ENCODE measurements around the gene CHD5.

DNA sequence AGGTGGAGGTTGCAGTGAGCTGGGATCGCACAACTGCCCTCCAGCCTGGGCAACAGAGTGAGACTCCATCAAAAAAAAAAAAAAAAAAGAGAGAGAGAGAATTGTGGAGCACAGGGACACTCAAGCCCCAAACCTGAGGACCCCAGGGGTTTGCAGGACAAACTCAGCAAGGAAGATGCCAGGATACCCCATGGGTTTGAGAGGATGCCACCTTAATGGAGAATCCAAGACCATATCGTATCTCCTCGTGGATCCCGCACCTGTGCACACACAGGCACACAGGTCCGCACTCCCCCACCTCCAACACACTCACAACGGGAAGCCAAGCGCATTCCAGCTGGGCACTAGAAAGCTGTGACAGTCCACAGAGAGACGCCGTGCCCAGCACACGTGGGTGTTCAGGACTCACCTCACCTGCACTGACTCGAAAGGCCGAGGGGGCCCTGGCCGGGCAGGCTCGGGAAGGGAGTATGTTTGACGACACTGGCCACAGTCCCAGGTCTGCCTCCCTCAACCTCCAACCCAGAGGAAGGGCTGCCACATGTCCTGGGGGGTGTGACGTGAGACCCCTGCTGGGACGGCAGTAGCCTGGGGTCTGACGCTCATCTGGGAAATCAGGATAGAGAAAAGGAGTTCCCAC, 11.1 kb downstream of the CHD5 start:
- TF ChIP-seq, protein P1, sequence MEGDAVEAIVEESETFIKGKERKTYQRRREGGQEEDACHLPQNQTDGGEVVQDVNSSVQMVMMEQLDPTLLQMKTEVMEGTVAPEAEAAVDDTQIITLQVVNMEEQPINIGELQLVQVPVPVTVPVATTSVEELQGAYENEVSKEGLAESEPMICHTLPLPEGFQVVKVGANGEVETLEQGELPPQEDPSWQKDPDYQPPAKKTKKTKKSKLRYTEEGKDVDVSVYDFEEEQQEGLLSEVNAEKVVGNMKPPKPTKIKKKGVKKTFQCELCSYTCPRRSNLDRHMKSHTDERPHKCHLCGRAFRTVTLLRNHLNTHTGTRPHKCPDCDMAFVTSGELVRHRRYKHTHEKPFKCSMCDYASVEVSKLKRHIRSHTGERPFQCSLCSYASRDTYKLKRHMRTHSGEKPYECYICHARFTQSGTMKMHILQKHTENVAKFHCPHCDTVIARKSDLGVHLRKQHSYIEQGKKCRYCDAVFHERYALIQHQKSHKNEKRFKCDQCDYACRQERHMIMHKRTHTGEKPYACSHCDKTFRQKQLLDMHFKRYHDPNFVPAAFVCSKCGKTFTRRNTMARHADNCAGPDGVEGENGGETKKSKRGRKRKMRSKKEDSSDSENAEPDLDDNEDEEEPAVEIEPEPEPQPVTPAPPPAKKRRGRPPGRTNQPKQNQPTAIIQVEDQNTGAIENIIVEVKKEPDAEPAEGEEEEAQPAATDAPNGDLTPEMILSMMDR (IDR thresholded peaks at IDR 0.05), result no peak
- TF ChIP-seq ZFX (IDR thresholded peaks at IDR 0.05; ENCODE audit: borderline replicate concordance), result no peak
